Testis (tissue), 2 donors: Measurements from ENCODE around the gene ADAMTSL1.

Experiments used
- CTCF ChIP-seq, 3 experiments: fragments of 450-650 bp in 2 of 3; fragments of 200-600 bp in 1 of 3; sonication (generic) in 1 of 3; IDR thresholded peaks; one replicate each; pipeline ENCODE4 v1.5.1; 2016 to 2019; ENCODE audit warnings: antibody characterized with exemption in 3 of 3, mild to moderate bottlenecking in 2 of 3, moderate library complexity in 1 of 3
- POLR2A ChIP-seq: fragments of 450-650 bp; IDR thresholded peaks from one replicate; pipeline ENCODE4 v1.6.1; 2017; ENCODE audit warnings: antibody characterized with exemption, mild to moderate bottlenecking, moderate library complexity

DNA sequence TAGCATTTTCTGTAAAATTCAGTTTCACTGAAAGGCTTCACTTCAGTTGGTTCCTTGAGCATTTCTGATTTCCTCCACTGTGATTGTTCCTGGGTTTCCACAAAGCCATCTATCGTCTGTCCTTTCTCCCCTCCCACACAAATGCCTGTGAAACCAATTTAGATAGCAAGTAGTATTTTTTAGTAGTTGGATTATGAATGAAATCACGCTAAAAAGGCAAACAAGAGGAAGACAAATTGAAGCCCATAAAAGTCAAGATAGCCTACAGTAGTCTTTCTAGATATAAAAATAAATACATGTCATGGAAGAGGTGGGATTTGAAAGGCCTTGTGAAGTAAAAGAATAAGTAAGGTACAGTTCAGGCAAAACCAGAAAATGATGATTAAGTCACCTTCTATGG, 162.8 kb downstream of the ADAMTSL1 start:
- TF ChIP-seq CTCF (IDR thresholded peaks at IDR 0.05) (no peak), POLR2A (no peak)
